Gastrocnemius medialis (tissue), 4 donors: ENCODE data around the gene OR2G2.

Experiments used
- CTCF ChIP-seq, 5 experiments: fragments of 450-650 bp in 3 of 5; fragments of 200-600 bp in 2 of 5; sonication (generic) in 2 of 5; IDR thresholded peaks in 4 of 5; conservative IDR thresholded peaks in 1 of 5; 1 replicate in 4 of 5; 2 replicates in 1 of 5; pipeline ENCODE4 v1.5.1; 2016 to 2019; ENCODE audit warnings: antibody characterized with exemption in 5 of 5, mild to moderate bottlenecking in 3 of 5, moderate library complexity in 3 of 5
- POLR2A ChIP-seq, 2 donors: fragments of 450-650 bp; IDR thresholded peaks; one replicate each; pipeline ENCODE4 v1.6.1; 2017; ENCODE audit warnings: antibody characterized with exemption in 2 of 2, mild to moderate bottlenecking in 2 of 2, moderate library complexity in 2 of 2

- TF ChIP-seq CTCF (IDR thresholded peaks at IDR 0.05 in 4 of 5, conservative IDR thresholded peaks at IDR 0.05 in 1 of 5) (no peak), POLR2A (IDR thresholded peaks at IDR 0.05) (no peak)
These were observed 49.6 kb upstream of the OR2G2 start for GRCh38 chr1:247538561-247538960.
